GM10266 (cell line): ENCODE measurements around the gene SENP5.

ENCODE experiments used
- DNase-seq: peaks from one replicate; pipeline ENCODE4 v3.0.0; 2012; ENCODE audit errors: extremely low spot score
- CTCF ChIP-seq: IDR thresholded peaks from 2 replicates; pipeline ENCODE4 v1.5.1; 2012; ENCODE audit warnings: mild to moderate bottlenecking, low read depth; ENCODE audit not compliant: control insufficient read depth, insufficient read depth; ENCODE audit errors: missing control alignments

The SENP5 gene

GRCh38 chr3:196954832-196955231, 87.1 kb downstream of the SENP5 start:
- no peak for DNase-seq
- TF ChIP-seq CTCF, result no peak

DNA sequence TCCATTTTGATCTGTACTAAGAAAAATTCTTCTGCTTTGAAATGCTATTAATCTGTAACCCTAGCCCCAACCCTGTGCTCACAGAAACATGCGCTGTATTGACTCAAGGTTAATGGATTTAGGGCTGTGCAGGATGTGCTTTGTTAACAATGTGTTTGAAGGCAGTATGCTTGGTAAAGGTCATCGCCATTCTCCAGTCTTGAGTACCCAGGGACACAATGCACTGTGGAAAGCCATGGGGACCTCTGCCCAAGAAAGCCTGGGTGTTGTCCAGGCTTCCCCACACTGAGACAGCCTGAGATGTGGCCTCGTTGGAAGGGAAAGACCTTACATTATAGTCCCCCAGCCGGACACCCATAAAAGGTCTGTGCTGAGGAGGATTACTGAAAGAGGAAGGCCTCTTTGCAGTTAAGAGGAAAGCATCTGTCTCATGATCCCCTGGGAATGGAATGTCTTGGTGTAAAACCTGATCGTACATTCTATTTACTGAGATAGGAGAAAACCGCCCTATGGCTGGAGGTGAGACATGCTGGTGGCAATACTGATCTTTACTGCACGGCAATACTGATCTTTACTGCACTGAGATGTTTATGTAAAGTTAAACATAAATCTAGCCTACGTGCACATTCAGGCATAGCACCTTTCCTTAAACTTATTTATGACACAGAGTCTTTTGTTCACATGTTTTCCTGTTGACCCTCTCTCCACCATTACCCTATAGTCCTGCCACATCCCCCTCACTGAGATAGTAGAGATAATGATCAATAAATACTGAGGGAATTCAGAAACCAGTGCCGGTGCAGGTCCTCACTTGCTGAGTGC, 94.6 kb downstream of the SENP5 start:
- TF ChIP-seq CTCF, result no peak

DNA sequence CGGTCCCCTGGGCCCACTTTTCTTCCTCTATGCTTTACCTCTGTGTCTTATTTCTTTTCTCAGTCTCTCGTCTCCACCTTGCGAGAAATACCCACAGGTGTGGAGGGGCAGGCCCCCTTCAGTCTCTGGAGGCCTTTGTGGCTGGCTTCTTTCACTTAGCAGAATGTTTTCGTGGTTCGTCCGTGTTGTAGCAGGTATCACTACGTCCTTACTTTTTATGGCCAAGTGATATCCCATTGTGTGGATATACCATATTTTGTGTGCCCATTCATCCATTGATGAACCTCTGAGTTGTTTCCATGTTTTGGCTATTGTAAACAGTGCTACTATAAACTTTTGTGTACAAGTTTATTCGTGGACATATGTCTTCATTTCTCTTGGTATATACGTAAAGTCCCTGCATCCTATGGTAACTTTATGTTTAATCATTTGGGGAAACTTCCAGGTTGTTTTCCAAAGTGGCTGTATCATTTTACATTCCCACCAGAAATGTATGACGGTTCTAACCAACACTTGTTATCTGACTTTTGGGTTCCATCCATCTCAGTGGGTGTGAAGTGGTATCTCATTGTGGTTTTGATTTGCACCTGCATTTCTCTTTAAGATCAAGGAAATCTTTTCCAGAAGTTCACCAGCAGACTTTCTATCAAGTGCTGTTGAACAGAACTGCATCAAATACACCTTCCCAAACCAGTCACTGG, 95.4 kb downstream of the SENP5 start:
- no peak for DNase-seq
- no peak for TF ChIP-seq CTCF

More for the DNA sequence above, 94.6 kb downstream of the SENP5 start:
- DNase-seq, result no peak

GRCh38 chr3:196963631-196963953, 95.9 kb downstream of the SENP5 start:
- TF ChIP-seq CTCF, result no peak
- no peak for DNase-seq

- no peak for TF ChIP-seq CTCF
- DNase-seq, result no peak
Observed at GRCh38 chr3:196965112-196965803, 97.5 kb downstream of the SENP5 start.

DNA sequence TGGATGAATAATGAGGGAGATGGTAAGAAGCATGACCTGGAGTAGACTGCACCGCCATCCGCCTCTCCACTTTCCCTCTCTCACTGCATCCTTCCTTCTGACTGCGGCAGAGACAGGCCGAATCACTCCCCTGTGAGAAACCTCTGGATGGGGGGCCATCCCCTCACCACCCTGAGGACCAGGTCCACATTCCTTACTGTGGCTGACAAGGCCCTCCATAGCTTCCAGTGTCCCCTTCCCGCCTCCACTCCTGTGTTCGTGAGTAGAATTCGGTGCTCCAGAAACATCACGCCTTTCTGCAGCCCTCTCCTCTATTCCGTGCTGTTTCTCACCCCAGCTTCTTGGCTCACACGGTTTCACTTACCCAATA, 98.1 kb downstream of the SENP5 start:
- no peak for TF ChIP-seq CTCF
- DNase-seq, result no peak
